Gastrocnemius medialis (tissue), 4 donors: ENCODE results near the gene AHI1. TPM values are rescaled to one million over a fixed set of nuclear protein-coding genes. Genes with fewer than 3 reads are reported as not detected.
"Not testable (repeated sequence)": the region's sequence is repeated elsewhere in the genome, so short reads cannot be mapped to it uniquely, and the experiment has no call there.

Experiments
- ATAC-seq, 2 donors: fragments of 150-250 bp; one replicate each; pipeline ENCODE4 v1.9.1; 2016
- DNase-seq, 2 donors: peaks; one replicate each; pipeline ENCODE4 v3.0.0-alpha.2; 2019
- H3K27ac ChIP-seq, 4 donors: fragments of 200-600 bp; sonication (generic); 1 replicate in 1 of 4; 2 replicates in 3 of 4; pipeline ENCODE4 v1.5.1; 2016 to 2018; ENCODE audit warnings: mild to moderate bottlenecking in 2 of 4, moderate library complexity in 1 of 4
- H3K27me3 ChIP-seq, 3 donors: fragments of 200-600 bp; sonication (generic) in 2 of 3; 1 replicate in 1 of 3; 2 replicates in 2 of 3; pipeline versions ENCODE4 v1.5.1 to v1.6.0; 2016 to 2019; ENCODE audit warnings: mild to moderate bottlenecking in 1 of 3, moderate library complexity in 1 of 3
- H3K36me3 ChIP-seq, 2 donors: fragments of 200-600 bp; sonication (generic) in 1 of 2; one replicate each; pipeline ENCODE4 v1.5.1; 2017 to 2018
- H3K4me1 ChIP-seq, 2 donors: fragments of 200-600 bp; sonication (generic) in 1 of 2; one replicate each; pipeline ENCODE4 v1.5.1; 2016 to 2017; ENCODE audit warnings: mild to moderate bottlenecking in 2 of 2
- H3K4me3 ChIP-seq, 4 donors: fragments of 200-600 bp; sonication (generic) in 3 of 4; 1 replicate in 1 of 4; 2 replicates in 3 of 4; pipeline ENCODE4 v1.5.1; 2016 to 2019; ENCODE audit warnings: mild to moderate bottlenecking in 2 of 4
- H3K9me3 ChIP-seq, 3 donors: fragments of 200-600 bp; sonication (generic) in 2 of 3; 1 replicate in 1 of 3; 2 replicates in 2 of 3; pipeline ENCODE4 v1.5.1; 2016 to 2019
- POLR2A ChIP-seq, 2 donors: fragments of 450-650 bp; IDR thresholded peaks; one replicate each; pipeline ENCODE4 v1.6.1; 2017; ENCODE audit warnings: antibody characterized with exemption in 2 of 2, mild to moderate bottlenecking in 2 of 2, moderate library complexity in 2 of 2
- in situ Hi-C, 4 donors: fragments of 200-750 bp; cut with MboI; loops; one replicate each; pipeline versions ENCODE4 v1.15.0 to v1.8.0; 2017; ENCODE audit warnings: low sequenced_read_pairs in 4 of 4
- intact Hi-C: fragments of 100-400 bp; cut with DNase I; formaldehyde crosslinking; loops from one replicate; pipeline ENCODE4 v1.15.1; 2023; ENCODE audit warnings: low total_unique reads
- total RNA-seq, 4 donors: library from RNA; depleted of rRNA; stranded (reverse); fragments of >200 nt; gene quantifications; one replicate each; pipeline versions ENCODE4 v1.1.0 to v1.2.3, GENCODE V29; 2016
- TF ChIP-seq, protein P1 (sequence below), 5 experiments: fragments of 450-650 bp in 3 of 5; fragments of 200-600 bp in 2 of 5; sonication (generic) in 2 of 5; IDR thresholded peaks in 4 of 5; conservative IDR thresholded peaks in 1 of 5; 1 replicate in 4 of 5; 2 replicates in 1 of 5; pipeline ENCODE4 v1.5.1; 2016 to 2019; ENCODE audit warnings: antibody characterized with exemption in 5 of 5, mild to moderate bottlenecking in 3 of 5, moderate library complexity in 3 of 5

Gene AHI1
- total RNA-seq, 4 donors from 2014 or later: 3.5 to 16.8 (median 8.2) TPM

DNA sequence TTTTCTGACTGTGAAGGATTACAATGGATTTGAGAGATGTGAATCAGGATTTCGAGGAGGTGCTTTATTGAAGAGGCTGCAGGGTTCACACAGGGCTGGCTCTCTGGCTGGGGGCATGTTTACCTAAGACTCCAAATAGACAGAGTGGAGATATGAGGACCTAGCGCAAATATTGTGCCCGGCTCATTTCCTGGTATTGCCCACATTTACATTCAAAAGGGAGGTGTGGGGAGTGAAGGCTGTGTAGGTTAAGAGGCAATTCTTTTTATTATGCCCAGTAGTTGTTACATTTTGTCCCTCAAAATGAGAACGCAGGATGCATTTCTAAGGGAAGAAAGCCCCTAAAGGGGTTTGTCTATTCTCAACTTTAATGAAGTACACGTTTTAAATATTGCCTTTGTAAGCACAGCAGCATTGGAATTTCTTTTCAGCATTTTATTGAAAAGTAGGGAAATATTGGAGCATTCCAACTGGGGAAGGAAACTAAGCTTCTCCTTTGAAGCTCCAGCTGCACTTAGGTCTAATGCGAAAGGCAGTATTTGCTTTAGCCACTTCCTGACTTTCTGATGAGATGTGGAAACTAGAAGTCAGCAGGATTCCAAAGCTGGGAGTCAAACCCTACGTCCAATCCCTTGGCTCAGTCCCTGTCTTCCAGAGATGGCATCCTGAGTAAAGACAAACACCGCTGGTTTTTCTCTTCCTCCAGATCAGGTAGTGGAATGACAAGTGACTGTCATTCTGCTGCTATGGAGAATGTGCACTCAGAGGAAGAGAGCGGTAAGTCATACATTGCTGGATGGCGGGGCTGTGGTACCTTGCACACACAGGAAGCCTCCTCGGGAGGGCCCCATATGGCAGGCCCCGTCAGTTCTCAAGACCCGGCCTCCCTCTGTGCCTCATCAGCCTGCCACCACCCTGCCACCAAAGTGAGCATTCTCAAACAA, 245.8 kb downstream of the AHI1 start:
- H3K27ac ChIP-seq: no peak overlapping the region
- no peaks in the 10 kb centered on the region for H3K4me1 ChIP-seq
- no peaks in the 10 kb centered on the region for H3K27me3 ChIP-seq
- DNase-seq (no peak), ATAC-seq (no peak)
- H3K36me3 ChIP-seq: no peaks in the 10 kb centered on the region
- intact Hi-C loops: no loop called here
- no peak for TF ChIP-seq POLR2A (IDR thresholded peaks at IDR 0.05)
- TF ChIP-seq, protein P1, sequence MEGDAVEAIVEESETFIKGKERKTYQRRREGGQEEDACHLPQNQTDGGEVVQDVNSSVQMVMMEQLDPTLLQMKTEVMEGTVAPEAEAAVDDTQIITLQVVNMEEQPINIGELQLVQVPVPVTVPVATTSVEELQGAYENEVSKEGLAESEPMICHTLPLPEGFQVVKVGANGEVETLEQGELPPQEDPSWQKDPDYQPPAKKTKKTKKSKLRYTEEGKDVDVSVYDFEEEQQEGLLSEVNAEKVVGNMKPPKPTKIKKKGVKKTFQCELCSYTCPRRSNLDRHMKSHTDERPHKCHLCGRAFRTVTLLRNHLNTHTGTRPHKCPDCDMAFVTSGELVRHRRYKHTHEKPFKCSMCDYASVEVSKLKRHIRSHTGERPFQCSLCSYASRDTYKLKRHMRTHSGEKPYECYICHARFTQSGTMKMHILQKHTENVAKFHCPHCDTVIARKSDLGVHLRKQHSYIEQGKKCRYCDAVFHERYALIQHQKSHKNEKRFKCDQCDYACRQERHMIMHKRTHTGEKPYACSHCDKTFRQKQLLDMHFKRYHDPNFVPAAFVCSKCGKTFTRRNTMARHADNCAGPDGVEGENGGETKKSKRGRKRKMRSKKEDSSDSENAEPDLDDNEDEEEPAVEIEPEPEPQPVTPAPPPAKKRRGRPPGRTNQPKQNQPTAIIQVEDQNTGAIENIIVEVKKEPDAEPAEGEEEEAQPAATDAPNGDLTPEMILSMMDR (IDR thresholded peaks at IDR 0.05 in 4 of 5, conservative IDR thresholded peaks at IDR 0.05 in 1 of 5): no peak
- in situ Hi-C loops: no loop called here
- H3K9me3 ChIP-seq: no peaks in the 10 kb centered on the region
- H3K4me3 ChIP-seq: no peak overlapping the region

DNA sequence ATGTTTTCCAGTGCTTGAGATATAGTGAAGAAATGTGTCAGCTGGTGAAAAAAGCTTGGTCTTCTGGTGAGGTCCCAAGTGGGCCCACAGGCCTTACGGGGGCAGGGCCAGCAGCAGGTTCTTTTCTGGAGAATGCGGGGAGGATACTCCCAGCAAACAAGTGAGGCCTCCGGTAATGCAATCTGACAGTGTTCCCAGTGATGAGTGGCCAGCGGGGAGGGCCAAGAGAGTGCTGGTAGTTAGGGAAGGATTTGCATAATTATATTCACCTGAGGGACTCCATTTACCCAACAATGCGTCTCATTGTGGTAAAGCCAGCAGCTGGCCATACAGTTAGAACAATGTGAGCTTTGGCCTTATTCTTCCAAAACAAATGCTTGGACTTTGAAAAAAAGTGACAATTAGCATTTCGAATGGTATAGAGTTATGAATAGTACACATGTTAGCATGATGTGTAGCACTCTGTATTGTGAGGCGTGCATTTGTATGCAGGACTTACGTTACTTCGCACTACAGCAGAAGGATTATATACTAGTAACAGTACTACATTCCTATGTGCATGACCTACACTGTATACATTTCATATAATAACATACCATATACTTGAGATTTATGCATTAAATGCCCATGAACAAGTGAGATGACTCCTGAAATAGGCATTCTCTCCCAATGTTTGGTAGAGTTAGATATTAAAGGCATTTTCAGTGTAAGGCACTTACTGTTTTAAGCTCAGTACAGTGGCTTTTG, 246.6 kb downstream of the AHI1 start:
- TF ChIP-seq, protein P1 (IDR thresholded peaks at IDR 0.05 in 4 of 5, conservative IDR thresholded peaks at IDR 0.05 in 1 of 5): no peak
- no peak for TF ChIP-seq POLR2A (IDR thresholded peaks at IDR 0.05)
- no peak for DNase-seq

DNA sequence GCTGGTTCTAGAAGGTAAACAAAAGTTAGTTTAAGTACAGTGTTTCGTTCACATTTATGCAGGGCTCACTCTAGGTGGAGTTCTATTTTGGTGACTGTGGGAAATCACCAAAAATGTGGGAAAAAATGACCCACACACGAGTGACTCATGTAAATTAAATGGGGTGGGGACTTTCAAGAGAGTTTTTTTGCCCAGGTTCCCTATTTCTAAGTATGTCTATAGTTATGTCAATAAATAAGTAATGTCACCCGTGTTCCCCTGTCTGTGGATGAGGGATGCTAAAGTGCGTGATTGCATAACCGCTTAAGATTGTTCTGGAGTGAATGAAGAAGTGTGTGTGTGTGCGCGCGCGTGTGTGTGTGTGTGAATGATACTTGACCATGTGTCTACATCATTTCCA, 247.3 kb downstream of the AHI1 start:
- no peaks in the 10 kb centered on the region for H3K36me3 ChIP-seq
- TF ChIP-seq POLR2A (IDR thresholded peaks at IDR 0.05): no peak
- TF ChIP-seq, protein P1 (IDR thresholded peaks at IDR 0.05 in 4 of 5, conservative IDR thresholded peaks at IDR 0.05 in 1 of 5): no peak
- DNase-seq: no peak
- in situ Hi-C loops (no loop called here), intact Hi-C loops (no loop called here)
- H3K9me3 ChIP-seq: no peaks in the 10 kb centered on the region
- H3K27ac ChIP-seq: no peak overlapping the region
- no peaks in the 10 kb centered on the region for H3K4me1 ChIP-seq
- ATAC-seq: no peak
- no peaks in the 10 kb centered on the region for H3K27me3 ChIP-seq
- H3K4me3 ChIP-seq: no peak overlapping the region

More for the DNA sequence above, 246.6 kb downstream of the AHI1 start:
- H3K4me1 ChIP-seq: no peaks in the 10 kb centered on the region
- no peaks in the 10 kb centered on the region for H3K36me3 ChIP-seq
- no peak for ATAC-seq
- in situ Hi-C loops (no loop called here), intact Hi-C loops (no loop called here)
- H3K27me3 ChIP-seq: no peaks in the 10 kb centered on the region
- no peaks in the 10 kb centered on the region for H3K9me3 ChIP-seq
- no peak overlapping the region for H3K27ac ChIP-seq
- H3K4me3 ChIP-seq: no peak overlapping the region

DNA sequence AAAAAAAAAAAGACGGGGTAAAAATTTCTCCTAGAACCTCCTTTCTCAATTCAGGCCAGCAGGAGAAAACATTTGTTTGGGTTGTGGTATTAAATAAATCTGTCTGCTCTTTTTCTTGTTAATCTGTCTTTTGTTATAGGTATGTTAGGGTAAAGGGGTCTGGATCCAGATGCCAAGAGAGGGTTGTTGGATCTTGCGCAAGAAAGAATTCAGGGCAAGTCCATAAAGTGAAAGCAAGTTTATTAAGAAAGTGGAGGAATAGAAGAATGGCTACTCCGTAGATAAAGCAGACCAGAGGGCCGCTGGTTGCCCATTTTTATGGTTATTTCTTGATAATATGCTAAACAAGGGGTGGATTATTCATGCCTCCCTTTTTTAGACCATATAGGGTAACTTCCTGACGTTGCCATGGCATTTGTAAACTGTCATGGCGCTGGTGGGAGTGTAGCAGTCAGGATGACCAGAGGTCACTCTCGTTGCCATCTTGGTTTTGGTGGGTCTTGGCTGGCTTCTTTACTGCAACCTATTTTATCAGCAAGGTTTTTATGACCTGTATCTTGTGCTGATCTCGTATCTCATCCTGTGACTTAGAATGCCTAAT, 251.0 kb downstream of the AHI1 start:
- not testable (repeated sequence) for ATAC-seq

DNA sequence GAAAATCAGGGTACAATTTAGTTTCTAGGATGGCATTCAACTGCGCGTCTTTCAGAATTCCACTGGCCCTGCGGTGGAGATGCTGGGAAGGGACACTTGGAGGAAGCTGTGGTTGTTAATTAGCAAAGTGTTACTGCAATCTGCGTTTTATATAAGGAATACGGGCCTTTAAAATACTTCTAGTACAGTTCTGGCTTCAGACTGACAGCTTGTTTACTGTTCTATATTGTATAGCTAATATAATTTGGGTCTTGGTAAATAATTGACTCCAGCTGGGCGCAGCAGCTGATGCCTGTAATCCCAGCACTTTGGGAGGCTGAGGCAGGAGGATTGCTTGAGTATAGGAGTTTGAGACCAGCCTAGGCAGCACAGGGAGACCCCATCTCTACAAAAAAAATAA, 252.7 kb downstream of the AHI1 start:
- DNase-seq (no peak), ATAC-seq (no peak)
- no peak overlapping the region for H3K27ac ChIP-seq
- no peaks in the 10 kb centered on the region for H3K4me1 ChIP-seq
- no peaks in the 10 kb centered on the region for H3K9me3 ChIP-seq
- intact Hi-C loops (no loop called here), in situ Hi-C loops (no loop called here)
- H3K27me3 ChIP-seq: no peaks in the 10 kb centered on the region
- H3K4me3 ChIP-seq: no peak overlapping the region
- no peaks in the 10 kb centered on the region for H3K36me3 ChIP-seq
- TF ChIP-seq, protein P1 (IDR thresholded peaks at IDR 0.05 in 4 of 5, conservative IDR thresholded peaks at IDR 0.05 in 1 of 5): no peak
- TF ChIP-seq POLR2A (IDR thresholded peaks at IDR 0.05): no peak

More for the DNA sequence above, 251.0 kb downstream of the AHI1 start:
- H3K36me3 ChIP-seq, intact Hi-C loops, H3K4me3 ChIP-seq, in situ Hi-C loops, DNase-seq, H3K27me3 ChIP-seq, H3K4me1 ChIP-seq, H3K27ac ChIP-seq, H3K9me3 ChIP-seq: not testable (repeated sequence)
